ENCODE results near the gene PRKACG. TPM values are rescaled to one million over a fixed set of nuclear protein-coding genes. Genes with fewer than 3 reads are reported as not detected.

PRKACG gene
- total RNA-seq, 2 experiments from 2014 or later, result not detected

DNA sequence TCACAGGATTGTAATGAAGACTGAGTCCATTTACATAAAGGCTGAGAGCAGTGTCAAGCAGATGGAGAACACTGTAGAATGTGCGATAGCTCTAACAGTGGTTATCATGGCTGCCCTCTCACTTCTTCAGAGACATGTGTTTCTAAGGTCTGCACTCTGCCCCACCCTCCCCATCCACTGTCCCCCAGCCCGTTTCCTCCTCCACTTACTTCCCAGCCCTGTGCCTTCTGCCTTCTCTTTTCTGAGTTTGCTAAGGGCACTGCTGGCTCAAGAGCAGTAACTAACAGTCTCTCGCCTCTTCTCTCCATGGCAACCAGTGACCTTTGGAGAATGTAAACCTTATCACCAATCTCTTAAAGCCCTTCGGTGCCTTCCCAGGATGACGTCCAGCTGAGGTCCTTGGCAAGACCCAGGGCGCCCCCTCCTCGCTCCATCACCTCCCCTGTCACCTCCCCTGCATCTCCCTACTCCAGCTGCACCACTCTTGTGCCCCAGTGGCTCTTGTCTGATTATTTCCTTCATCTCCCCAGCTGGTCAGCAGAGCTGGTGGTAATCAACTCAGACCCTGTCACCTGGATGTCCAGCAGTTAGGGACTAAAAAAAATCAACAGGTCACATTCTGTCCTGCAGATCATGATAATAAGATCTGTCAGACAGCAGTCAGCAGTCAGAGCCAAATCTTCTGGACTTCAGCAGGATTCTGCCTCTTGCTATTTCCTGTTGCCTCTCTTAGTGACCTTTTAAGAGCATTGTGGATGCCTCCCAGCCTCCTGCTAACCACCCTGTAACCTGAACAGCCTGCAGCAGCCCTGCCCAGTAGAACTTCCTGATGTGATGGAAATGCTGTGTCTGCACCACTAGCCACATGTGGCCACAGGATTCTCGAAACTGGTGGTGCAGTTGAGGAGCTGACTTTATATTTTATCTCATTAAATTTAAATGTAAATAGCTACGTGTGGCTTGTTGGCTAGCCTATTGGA, 30.6 kb upstream of the PRKACG start:
- ChIA-PET CTCF (interaction anchor here (0.7 to 1.8 kb wide), 5 partner anchors 9 to 477 kb away, joined by 3 to 7 read pairs (median 3); partner anchors contain the start of gene FXN), POLR2A (no interaction called here)
- H3K27ac Mint-ChIP-seq, result peak overlapping the region; percentile 67
- no peaks in the 10 kb centered on the region for H3K9me3 Mint-ChIP-seq (ENCODE audit: low read depth)
- H3K4me3 Mint-ChIP-seq, result no peak overlapping the region
- DNase-seq (peak; percentile 13), ATAC-seq (peak; percentile 53)
- peaks cover 14% of the 10 kb centered on the region for H3K4me1 Mint-ChIP-seq
- intact Hi-C loops (cut with DNase I, micrococcal nuclease), result no loop called here
- H3K27me3 Mint-ChIP-seq, result no peaks in the 10 kb centered on the region
- H3K36me3 Mint-ChIP-seq (ENCODE audit: low read depth), result peaks cover 23% of the 10 kb centered on the region

DNA sequence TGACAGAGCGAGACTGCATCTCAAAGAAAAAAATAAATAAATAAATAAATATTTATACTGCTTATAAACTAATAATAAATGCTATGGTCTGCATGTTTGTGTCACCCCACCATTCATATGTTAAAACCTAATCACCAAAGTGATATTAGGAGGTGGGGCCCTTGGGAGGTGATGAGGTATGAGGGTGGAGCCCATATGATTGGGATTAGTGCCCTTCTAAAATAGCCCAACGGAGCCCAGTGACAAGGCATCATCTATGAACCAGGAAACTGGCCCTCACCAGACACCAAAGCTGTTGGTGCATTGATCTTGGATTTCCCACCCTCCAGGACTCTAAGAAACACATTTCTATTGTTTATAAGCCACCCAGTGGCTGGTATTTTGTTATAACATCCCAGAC, 26.7 kb upstream of the PRKACG start:
- Mint-ChIP-seq H3K4me1 (peaks cover 24% of the 10 kb centered on the region), H3K4me3 (no peak overlapping the region), H3K36me3 (ENCODE audit: low read depth) (peaks cover 13% of the 10 kb centered on the region), H3K9me3 (ENCODE audit: low read depth) (no peaks in the 10 kb centered on the region), H3K27ac (no peak overlapping the region), H3K27me3 (no peaks in the 10 kb centered on the region)
- CTCF ChIA-PET, result interaction anchor here (1.0 kb wide), 1 partner anchor 13 kb away, joined by 4 read pairs; no protein-coding TSS in a partner anchor
- intact Hi-C loops (cut with DNase I, micrococcal nuclease), result no loop called here
- POLR2A ChIA-PET, result no interaction called here
- DNase-seq, result no peak
- ATAC-seq, result no peak

DNA sequence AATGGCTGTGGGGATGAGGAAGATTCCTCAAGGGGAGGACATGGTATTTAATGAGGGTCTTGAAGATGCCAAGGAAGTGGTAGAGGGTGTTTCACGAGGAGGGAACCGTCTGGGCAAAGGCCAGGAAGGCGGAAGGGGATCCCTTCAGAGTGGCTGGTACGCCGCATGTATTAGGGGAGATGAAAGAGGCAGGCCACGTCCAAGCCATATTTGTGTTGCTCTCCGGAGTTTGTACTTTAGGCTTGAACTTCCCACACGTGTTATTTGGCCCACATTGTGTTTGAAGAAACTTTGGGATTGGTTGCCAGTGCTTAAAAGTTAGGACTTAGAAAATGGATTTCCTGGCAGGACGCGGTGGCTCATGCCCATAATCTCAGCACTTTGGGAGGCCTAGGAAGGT, 22.9 kb upstream of the PRKACG start:
- no peaks in the 10 kb centered on the region for H3K9me3 Mint-ChIP-seq (ENCODE audit: low read depth)
- H3K27me3 Mint-ChIP-seq, result no peaks in the 10 kb centered on the region
- intact Hi-C loops (cut with DNase I, micrococcal nuclease), result loop anchor here (5.0 to 10.0 kb wide), 6 partner anchors 86 to 1378 kb away; partner anchors contain the start of gene KLF9 (in 1 of the 2)
- H3K27ac Mint-ChIP-seq, result peak overlapping the region; percentile 91
- ATAC-seq, result no peak
- ChIA-PET POLR2A (no interaction called here), CTCF (interaction anchor here (0.6 to 1.5 kb wide), 3 partner anchors 39 to 186 kb away, joined by 3 to 6 read pairs (median 3); no protein-coding TSS in a partner anchor)
- H3K4me3 Mint-ChIP-seq, result peak overlapping the region; percentile 89
- H3K36me3 Mint-ChIP-seq (ENCODE audit: low read depth), result peaks cover 6% of the 10 kb centered on the region
- peaks cover 17% of the 10 kb centered on the region for H3K4me1 Mint-ChIP-seq
- DNase-seq, result no peak

DNA sequence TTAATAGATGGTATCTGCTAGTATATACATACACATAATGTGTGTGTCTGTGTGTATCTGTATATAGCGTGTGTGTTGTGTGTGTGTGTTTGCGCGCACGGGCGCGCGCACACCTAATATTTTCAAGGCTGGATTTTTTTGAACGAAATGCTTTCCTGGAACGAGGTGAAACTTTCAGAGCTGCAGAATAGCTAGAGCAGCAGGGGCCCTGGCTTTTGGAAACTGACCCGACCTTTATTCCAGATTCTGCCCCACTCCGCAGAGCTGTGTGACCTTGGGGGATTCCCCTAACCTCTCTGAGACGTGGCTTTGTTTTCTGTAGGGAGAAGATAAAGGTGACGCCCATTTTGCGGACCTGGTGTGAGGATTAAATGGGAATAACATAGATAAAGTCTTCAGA, 22.4 kb upstream of the PRKACG start:
- POLR2A ChIA-PET, result interaction anchor here (1.4 kb wide), 1 partner anchor 1224 kb away, joined by 3 read pairs; no protein-coding TSS in a partner anchor
- Mint-ChIP-seq H3K27me3 (no peaks in the 10 kb centered on the region), H3K4me3 (peak overlapping the region; percentile 89), H3K36me3 (ENCODE audit: low read depth) (peaks cover 6% of the 10 kb centered on the region), H3K27ac (peak overlapping the region; percentile 91), H3K9me3 (ENCODE audit: low read depth) (no peaks in the 10 kb centered on the region), H3K4me1 (peaks cover 17% of the 10 kb centered on the region)
- peak; percentile 37 for ATAC-seq
- intact Hi-C loops (cut with DNase I, micrococcal nuclease), result loop anchor here (5.0 to 10.0 kb wide), 6 partner anchors 86 to 1378 kb away; partner anchors contain the start of gene KLF9 (in 1 of the 2)
- CTCF ChIA-PET, result interaction anchor here (0.6 to 2.0 kb wide), 17 partner anchors 12 to 281 kb away, joined by 3 to 8 read pairs (median 3); no protein-coding TSS in a partner anchor
- DNase-seq, result peak; percentile 50

DNA sequence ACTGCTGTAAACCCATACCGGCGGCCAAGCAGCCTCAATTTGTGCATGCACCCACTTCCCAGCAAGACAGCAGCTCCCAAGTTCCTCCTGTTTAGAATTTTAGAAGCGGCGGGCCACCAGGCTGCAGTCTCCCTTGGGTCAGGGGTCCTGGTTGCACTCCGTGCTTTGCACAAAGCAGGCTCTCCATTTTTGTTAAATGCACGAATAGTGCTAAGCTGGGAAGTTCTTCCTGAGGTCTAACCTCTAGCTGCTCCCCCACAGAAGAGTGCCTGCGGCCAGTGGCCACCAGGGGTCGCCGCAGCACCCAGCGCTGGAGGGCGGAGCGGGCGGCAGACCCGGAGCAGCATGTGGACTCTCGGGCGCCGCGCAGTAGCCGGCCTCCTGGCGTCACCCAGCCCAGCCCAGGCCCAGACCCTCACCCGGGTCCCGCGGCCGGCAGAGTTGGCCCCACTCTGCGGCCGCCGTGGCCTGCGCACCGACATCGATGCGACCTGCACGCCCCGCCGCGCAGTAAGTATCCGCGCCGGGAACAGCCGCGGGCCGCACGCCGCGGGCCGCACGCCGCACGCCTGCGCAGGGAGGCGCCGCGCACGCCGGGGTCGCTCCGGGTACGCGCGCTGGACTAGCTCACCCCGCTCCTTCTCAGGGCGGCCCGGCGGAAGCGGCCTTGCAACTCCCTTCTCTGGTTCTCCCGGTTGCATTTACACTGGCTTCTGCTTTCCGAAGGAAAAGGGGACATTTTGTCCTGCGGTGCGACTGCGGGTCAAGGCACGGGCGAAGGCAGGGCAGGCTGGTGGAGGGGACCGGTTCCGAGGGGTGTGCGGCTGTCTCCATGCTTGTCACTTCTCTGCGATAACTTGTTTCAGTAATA, 21.8 kb upstream of the PRKACG start, which contains the start of gene FXN:
FXN (plus strand) TSS at position 315 of the 871 bp plus-strand sequence; CDS start at position 346, 31 bp downstream.
- DNase-seq, result peak; percentile 91
- intact Hi-C loops (cut with DNase I, micrococcal nuclease), result loop anchor here (1.0 to 10.0 kb wide), 9 partner anchors 87 to 1379 kb away; partner anchors contain the start of gene KLF9 (in 1 of the 2)
- Mint-ChIP-seq H3K4me1 (peaks cover 20% of the 10 kb centered on the region), H3K27ac (peak within 1 kb of the TSS; percentile 91), H3K36me3 (ENCODE audit: low read depth) (peaks cover 3% of the 10 kb centered on the region), H3K27me3 (no peaks in the 10 kb centered on the region), H3K9me3 (ENCODE audit: low read depth) (no peaks in the 10 kb centered on the region), H3K4me3 (peak within 1 kb of the TSS; percentile 89)
- ATAC-seq, result peak; percentile 94
- POLR2A ChIA-PET, result interaction anchor here (0.6 to 1.4 kb wide), 2 partner anchors 112 to 1225 kb away, joined by 3 to 6 read pairs; no protein-coding TSS in a partner anchor
- CTCF ChIA-PET, result interaction anchor here (0.6 to 2.0 kb wide), 27 partner anchors 9 to 411 kb away, joined by 3 to 8 read pairs (median 3); no protein-coding TSS in a partner anchor

DNA sequence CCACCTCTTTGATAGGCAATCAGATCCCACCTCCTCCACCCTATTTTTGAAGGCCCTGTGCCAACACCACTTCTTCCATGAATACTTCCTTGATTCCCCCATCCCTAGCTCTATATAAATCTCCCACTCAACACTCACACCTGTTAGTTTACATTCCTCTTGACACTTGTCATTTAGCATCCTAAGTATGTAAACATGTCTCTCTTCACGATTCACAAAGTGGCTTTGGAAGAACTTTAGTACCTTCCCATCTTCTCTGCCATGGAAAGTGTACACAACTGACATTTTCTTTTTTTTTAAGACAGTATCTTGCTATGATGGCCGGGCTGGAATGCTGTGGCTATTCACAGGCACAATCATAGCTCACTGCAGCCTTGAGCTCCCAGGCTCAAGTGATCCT, 20.2 kb upstream of the PRKACG start:
- Mint-ChIP-seq H3K27ac (no peak overlapping the region), H3K36me3 (ENCODE audit: low read depth) (peaks cover 3% of the 10 kb centered on the region), H3K27me3 (no peaks in the 10 kb centered on the region), H3K4me1 (peaks cover 29% of the 10 kb centered on the region), H3K4me3 (no peak overlapping the region), H3K9me3 (ENCODE audit: low read depth) (peaks cover 4% of the 10 kb centered on the region)
- intact Hi-C loops (cut with DNase I, micrococcal nuclease), result loop anchor here in 1 of 2 experiments (10.0 kb wide), 2 partner anchors 721 to 1381 kb away; partner anchors contain the start of gene KLF9
- no peak for DNase-seq
- POLR2A ChIA-PET, result interaction anchor here (0.6 kb wide), 1 partner anchor 130 kb away, joined by 3 read pairs; no protein-coding TSS in a partner anchor
- CTCF ChIA-PET, result interaction anchor here (0.5 to 2.2 kb wide), 3 partner anchors 76 to 759 kb away, joined by 3 to 8 read pairs (median 3); no protein-coding TSS in a partner anchor
- ATAC-seq, result no peak

DNA sequence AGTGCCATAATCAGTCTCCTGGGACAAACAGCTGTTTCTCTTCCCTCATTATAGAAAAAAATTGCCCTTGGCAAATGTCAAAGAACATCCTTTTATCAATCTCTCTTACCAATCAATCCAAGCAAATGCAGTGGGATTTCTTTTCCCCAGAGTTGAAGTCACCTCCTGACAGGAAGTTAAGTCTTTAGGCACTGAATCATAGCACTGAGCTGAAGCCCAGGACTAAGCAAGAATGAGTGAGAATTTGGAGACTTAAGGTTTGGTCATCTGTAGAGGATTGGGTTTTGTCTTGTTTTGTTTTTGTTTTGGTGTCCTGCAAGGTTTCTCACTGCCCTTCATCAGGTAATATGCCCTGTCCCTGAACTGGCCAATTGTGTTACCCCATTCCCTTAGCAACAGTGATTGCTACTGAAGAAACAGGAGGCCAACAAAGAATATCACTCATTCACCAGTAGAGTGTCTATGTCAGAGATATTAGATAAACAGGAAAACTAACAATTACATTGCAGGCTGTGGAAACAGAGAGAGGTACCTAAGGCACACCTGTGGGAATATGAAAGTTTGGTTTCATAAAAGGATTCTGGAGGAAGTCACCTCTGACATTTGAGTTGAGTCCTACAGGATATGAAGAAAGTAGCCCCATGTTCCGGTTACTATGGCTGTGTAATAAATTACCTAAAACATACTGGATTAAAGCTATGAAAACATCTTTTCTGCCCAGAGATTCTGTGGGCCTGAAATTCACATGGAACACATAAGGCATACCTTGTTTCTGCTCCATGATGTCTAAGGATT, 17.1 kb upstream of the PRKACG start:
- Mint-ChIP-seq H3K4me3 (no peak overlapping the region), H3K27ac (no peak overlapping the region), H3K9me3 (ENCODE audit: low read depth) (peaks cover 4% of the 10 kb centered on the region), H3K4me1 (peaks cover 35% of the 10 kb centered on the region), H3K36me3 (ENCODE audit: low read depth) (no peaks in the 10 kb centered on the region), H3K27me3 (no peaks in the 10 kb centered on the region)
- ChIA-PET CTCF (interaction anchor here (0.5 to 2.0 kb wide), 5 partner anchors 50 to 447 kb away, joined by 3 to 5 read pairs (median 3); no protein-coding TSS in a partner anchor), POLR2A (no interaction called here)
- intact Hi-C loops (cut with DNase I, micrococcal nuclease), result loop anchor here in 1 of 2 experiments (10.0 kb wide), 2 partner anchors 724 to 1384 kb away; partner anchors contain the start of gene KLF9
- ATAC-seq (no peak), DNase-seq (no peak)

DNA sequence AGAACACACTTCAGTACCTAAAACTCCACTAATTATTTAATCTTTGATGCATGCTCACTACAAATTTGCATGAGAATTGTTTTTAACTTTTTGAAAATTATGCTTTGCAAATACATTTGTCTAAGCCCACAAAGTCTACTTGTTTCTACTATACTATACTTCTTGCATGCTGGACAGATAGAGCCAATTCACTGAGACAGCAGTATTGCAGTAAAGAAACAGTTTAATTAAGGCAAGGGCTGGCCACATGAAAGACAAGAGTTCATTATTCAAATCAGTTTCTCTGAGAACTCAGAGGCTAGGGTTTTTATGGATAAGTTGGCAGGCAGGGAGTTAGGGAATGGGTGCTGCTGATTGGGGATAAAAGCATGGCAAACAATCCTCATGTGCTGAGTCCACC, 15.6 kb upstream of the PRKACG start:
- CTCF ChIA-PET, result no interaction called here
- POLR2A ChIA-PET, result no interaction called here
- peaks cover 33% of the 10 kb centered on the region for H3K4me1 Mint-ChIP-seq
- H3K9me3 Mint-ChIP-seq (ENCODE audit: low read depth), result peaks cover 4% of the 10 kb centered on the region
- DNase-seq (no peak), ATAC-seq (no peak)
- no peaks in the 10 kb centered on the region for H3K36me3 Mint-ChIP-seq (ENCODE audit: low read depth)
- H3K4me3 Mint-ChIP-seq, result no peak overlapping the region
- intact Hi-C loops (cut with DNase I, micrococcal nuclease), result loop anchor here in 1 of 2 experiments (10.0 kb wide), 1 partner anchor 325 kb away; the partner anchor contains the start of gene PIP5K1B
- no peaks in the 10 kb centered on the region for H3K27me3 Mint-ChIP-seq
- H3K27ac Mint-ChIP-seq, result no peak overlapping the region

DNA sequence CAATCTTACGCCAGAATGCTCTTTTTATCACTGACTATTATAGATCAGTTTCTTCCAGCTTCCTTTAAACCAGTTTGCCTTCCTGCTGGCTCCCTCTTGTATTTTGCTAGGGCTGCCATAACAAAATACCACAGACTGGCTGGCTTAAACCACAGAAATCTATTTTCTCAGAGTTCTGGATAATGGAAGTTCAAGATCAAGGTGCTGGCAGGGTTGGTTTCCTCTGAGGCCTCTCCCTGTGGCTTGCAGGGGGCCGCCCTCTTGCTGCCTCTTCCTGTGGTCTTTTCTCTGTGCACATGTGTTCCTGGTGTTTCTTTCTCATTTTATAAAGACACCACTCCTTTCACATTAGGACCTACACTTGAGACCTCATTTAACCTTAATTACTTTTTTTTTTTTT, 14.8 kb upstream of the PRKACG start:
- Mint-ChIP-seq H3K4me1 (peaks cover 35% of the 10 kb centered on the region), H3K9me3 (ENCODE audit: low read depth) (peaks cover 4% of the 10 kb centered on the region), H3K36me3 (ENCODE audit: low read depth) (no peaks in the 10 kb centered on the region), H3K4me3 (no peak overlapping the region), H3K27ac (no peak overlapping the region), H3K27me3 (no peaks in the 10 kb centered on the region)
- ATAC-seq, result peak; percentile 59
- intact Hi-C loops (cut with DNase I, micrococcal nuclease), result loop anchor here in 1 of 2 experiments (10.0 kb wide), 1 partner anchor 324 kb away; the partner anchor contains the start of gene PIP5K1B
- ChIA-PET CTCF (interaction anchor here (0.6 to 1.4 kb wide), 9 partner anchors 21 to 445 kb away, joined by 3 to 5 read pairs (median 3); no protein-coding TSS in a partner anchor), POLR2A (no interaction called here)
- DNase-seq, result peak; percentile 51

Data from activated CD4-positive, alpha-beta T cell treated with anti-CD3 and anti-CD28 coated beads for 36 hours (primary cell).